IPS-15b (cell line): ENCODE results near the gene NT5DC4.

Source experiments
- H3K27me3 ChIP-seq: one replicate; pipeline ENCODE4 v1.6.1; 2013; ENCODE audit warnings: low read length; ENCODE audit not compliant: control insufficient read depth, insufficient read depth
- H3K36me3 ChIP-seq: one replicate; pipeline ENCODE4 v1.6.1; 2013; ENCODE audit warnings: low read length; ENCODE audit not compliant: control insufficient read depth, insufficient read depth
- H3K4me1 ChIP-seq: one replicate; pipeline ENCODE4 v1.6.1; 2013; ENCODE audit warnings: mild to moderate bottlenecking, low read length; ENCODE audit not compliant: control insufficient read depth, insufficient read depth
- H3K4me3 ChIP-seq: one replicate; pipeline ENCODE4 v1.5.1; 2013; ENCODE audit warnings: low read depth, low read length
- H3K9ac ChIP-seq: one replicate; pipeline ENCODE4 v1.6.1; 2013; ENCODE audit warnings: low read depth, mild to moderate bottlenecking, low read length
- H3K9me3 ChIP-seq: one replicate; pipeline ENCODE4 v1.6.1; 2013; ENCODE audit warnings: mild to moderate bottlenecking, low read length; ENCODE audit not compliant: control insufficient read depth, insufficient read depth

The NT5DC4 gene

DNA sequence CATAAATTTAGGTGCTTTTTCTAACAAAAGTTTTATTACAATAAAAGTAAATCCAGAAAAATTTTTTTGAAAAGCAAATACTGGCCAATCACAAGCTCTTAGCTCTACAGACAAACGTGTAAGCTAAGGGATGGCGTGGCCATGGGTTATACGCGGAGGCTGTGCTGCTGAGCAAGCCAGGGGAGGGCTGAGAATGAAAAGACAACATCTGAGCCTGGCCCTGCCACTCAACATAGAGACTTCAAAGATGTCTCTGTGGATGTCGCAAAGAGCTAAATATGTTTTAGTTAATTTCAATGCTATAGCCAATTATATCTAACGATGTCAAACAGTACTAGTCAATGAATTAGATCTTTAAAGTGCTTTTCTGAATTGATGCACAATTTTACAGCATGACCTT, 33.3 kb upstream of the NT5DC4 start:
- Histone ChIP-seq H3K27me3 (no peaks in the 10 kb centered on the region), H3K4me1 (no peaks in the 10 kb centered on the region)

DNA sequence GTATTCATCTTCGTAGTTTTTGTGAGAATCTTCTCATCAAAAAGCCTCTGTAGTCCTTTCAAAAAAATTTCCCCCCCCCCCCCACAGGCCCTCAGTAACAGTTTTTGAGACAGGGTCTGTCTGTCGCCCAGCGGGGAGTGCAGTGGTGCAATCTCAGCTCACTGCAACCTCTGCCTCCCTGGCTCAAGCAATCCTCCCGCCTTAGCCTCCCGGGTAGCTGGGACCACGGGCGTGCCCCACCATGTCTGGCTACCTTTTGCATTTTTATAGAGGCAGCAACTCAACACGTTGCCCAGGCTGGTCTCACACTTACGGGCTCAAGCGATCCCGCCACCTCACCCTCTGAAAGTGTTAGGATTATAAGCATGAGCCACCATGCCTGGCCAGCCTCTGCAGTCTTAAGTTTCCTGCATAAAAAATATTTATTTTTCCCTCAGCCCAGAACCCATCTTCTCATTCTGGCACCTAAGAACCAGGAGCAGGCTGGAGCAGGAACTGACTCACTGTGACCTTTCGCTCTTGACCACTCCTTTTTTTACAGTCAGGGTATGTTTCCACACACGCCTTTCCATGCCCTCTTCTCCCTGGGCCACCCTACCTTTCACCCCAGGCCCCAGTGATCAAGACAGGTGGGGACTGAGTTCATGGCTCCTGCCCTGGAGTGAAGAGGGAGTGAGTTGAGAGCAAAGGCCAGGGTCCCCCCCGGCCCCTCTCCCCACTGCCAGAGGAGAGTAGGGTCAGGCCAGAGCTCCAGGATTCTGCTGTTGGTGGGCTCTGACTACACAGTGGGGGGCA, 32.5 kb upstream of the NT5DC4 start:
- no peaks in the 10 kb centered on the region for H3K36me3 ChIP-seq
- no peaks in the 10 kb centered on the region for H3K27me3 ChIP-seq
- H3K4me3 ChIP-seq, result no peak overlapping the region
- H3K4me1 ChIP-seq, result no peaks in the 10 kb centered on the region
- H3K9me3 ChIP-seq, result no peaks in the 10 kb centered on the region
- H3K9ac ChIP-seq, result no peak overlapping the region

More for the DNA sequence above, 33.3 kb upstream of the NT5DC4 start:
- Histone ChIP-seq H3K9me3 (no peaks in the 10 kb centered on the region), H3K4me3 (no peak overlapping the region), H3K36me3 (no peaks in the 10 kb centered on the region), H3K9ac (no peak overlapping the region)

DNA sequence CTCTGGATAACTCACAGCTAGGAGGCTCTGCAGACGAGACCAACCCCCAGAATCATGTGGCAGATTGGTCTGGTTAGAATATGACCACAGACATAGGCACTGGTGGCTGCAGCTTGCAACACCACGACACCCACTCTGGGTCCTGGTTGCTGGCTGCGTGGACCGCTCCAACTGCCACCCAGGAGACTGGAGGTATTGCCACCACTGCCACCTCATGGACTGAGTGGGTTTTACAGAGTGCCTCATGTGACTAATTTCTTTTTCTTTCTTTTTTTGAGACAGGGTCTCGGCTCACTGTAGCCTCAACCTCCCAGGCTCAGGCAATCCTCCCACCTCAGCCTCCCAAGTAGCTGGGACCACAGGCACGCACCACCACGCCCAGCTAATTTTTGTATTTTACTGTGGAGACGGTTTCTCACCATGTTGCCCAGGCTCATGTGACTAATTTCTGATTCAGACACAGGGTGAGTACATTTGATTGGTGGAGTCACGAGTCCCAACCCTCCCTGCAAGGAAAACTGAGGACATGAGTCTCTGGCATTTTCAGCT, 29.9 kb upstream of the NT5DC4 start:
- Histone ChIP-seq H3K36me3 (no peaks in the 10 kb centered on the region), H3K9ac (no peak overlapping the region), H3K4me3 (no peak overlapping the region)

DNA sequence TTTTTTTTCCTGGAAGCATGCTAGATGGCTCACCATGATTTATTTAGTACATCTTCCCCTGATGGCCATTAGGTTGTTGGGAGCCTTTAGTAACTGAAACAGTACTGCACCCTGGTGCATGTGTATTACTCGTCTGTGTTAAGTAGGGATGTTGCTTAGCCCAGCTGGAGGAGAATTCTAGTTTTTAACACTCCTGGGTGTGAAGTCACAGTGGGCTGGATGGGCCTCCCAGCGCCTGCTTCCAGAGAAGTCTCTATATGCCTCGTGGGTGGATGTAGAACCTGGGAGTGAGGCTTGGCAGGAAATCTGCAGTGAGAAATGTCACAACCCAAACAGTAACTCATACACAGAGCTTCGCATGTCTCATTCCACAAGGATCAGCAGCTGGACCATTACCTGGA, 28.9 kb upstream of the NT5DC4 start:
- H3K4me3 ChIP-seq, result no peak overlapping the region
- H3K9ac ChIP-seq, result no peak overlapping the region
- no peaks in the 10 kb centered on the region for H3K4me1 ChIP-seq
- H3K36me3 ChIP-seq, result no peaks in the 10 kb centered on the region
- H3K27me3 ChIP-seq, result no peaks in the 10 kb centered on the region
- H3K9me3 ChIP-seq, result no peaks in the 10 kb centered on the region

More for the DNA sequence above, 29.9 kb upstream of the NT5DC4 start:
- Histone ChIP-seq H3K9me3 (no peaks in the 10 kb centered on the region), H3K27me3 (no peaks in the 10 kb centered on the region), H3K4me1 (no peaks in the 10 kb centered on the region)

DNA sequence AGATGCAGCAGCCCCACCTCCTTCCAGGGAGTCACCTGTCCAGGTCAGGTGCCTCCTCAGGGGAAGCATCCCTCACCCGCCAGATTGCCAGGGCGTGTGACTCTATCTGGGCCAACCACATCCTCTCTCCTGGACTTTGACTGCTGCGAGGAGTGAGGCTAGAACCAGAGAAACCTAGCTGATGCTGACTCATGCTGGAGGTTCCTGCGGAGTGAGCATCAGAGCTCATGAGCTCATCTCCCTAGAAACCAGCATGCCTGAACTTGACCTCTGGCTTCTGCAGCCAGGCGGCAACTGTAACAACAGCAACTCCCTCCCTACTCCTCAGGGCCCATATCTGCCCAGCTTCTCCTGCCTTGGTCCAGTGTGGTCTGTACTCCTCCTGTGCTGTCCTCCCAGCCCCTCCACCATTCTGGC, 28.3 kb upstream of the NT5DC4 start:
- Histone ChIP-seq H3K9ac (no peak overlapping the region), H3K27me3 (no peaks in the 10 kb centered on the region), H3K4me3 (no peak overlapping the region), H3K36me3 (no peaks in the 10 kb centered on the region), H3K4me1 (no peaks in the 10 kb centered on the region), H3K9me3 (no peaks in the 10 kb centered on the region)

DNA sequence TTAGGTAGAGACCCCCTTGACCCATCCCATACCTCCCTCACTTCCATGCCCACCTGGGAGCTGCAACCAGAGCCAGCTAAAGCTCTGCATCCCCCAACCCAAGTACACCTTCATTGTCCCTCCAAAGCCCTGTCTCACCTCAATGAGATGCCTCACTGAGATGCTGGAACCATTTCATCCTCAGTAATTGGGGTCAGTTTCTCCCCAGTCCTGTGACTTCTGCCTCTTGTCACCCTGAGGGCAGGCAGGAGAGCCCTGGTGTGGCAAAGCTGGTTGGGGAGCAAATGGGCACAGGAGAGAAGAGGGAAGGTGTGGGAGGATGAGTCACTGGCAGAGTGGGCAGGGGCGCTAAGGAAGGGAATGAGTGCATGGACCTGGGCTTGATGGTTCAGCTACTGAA, 27.9 kb upstream of the NT5DC4 start:
- Histone ChIP-seq H3K36me3 (no peaks in the 10 kb centered on the region), H3K4me1 (no peaks in the 10 kb centered on the region), H3K9me3 (no peaks in the 10 kb centered on the region), H3K4me3 (no peak overlapping the region), H3K9ac (no peak overlapping the region), H3K27me3 (no peaks in the 10 kb centered on the region)

DNA sequence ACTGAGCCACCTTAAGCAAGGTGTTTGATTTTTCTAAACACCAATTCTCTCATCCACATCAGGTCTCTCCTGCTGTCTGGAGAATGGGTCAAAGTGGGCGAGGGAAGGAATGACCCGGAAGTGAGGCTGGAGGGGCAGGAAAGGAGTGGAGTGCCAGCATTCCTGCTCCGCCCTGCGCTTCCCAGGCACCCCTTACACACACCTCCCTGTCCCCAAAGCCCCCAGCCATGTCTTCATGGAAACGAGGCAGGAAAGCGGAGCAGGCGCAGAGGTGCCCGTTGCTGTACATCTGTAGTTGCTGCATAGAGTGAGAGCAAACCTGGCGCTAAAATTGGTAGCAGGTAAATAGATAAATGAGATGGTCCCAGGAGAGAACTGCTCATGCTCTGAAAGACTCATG, 27.2 kb upstream of the NT5DC4 start:
- H3K9ac ChIP-seq, result no peak overlapping the region
- H3K27me3 ChIP-seq, result no peaks in the 10 kb centered on the region
- no peaks in the 10 kb centered on the region for H3K4me1 ChIP-seq

DNA sequence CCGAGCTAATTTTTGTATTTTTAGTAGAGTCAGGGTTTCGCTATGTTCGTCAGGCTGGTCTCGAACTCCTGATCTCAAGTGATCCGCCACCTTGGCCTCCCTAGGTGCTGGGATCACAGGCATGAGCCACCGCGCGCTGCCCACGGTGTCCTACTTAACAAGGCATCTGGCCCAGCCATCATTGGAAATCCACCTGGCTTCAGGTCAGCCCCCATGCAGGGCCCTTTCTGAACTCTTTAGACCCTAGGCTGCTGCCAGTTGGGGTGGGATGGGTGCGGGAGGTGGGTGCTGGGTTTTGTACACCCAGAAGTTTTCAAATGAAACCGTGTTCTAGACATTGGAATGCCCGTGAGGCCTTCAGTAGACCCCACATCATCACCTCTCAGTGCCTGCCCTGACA, 26.6 kb upstream of the NT5DC4 start:
- Histone ChIP-seq H3K4me3 (no peak overlapping the region), H3K9me3 (no peaks in the 10 kb centered on the region), H3K9ac (no peak overlapping the region), H3K27me3 (no peaks in the 10 kb centered on the region), H3K4me1 (no peaks in the 10 kb centered on the region), H3K36me3 (no peaks in the 10 kb centered on the region)

More for the DNA sequence above, 27.2 kb upstream of the NT5DC4 start:
- Histone ChIP-seq H3K9me3 (no peaks in the 10 kb centered on the region), H3K4me3 (no peak overlapping the region), H3K36me3 (no peaks in the 10 kb centered on the region)

DNA sequence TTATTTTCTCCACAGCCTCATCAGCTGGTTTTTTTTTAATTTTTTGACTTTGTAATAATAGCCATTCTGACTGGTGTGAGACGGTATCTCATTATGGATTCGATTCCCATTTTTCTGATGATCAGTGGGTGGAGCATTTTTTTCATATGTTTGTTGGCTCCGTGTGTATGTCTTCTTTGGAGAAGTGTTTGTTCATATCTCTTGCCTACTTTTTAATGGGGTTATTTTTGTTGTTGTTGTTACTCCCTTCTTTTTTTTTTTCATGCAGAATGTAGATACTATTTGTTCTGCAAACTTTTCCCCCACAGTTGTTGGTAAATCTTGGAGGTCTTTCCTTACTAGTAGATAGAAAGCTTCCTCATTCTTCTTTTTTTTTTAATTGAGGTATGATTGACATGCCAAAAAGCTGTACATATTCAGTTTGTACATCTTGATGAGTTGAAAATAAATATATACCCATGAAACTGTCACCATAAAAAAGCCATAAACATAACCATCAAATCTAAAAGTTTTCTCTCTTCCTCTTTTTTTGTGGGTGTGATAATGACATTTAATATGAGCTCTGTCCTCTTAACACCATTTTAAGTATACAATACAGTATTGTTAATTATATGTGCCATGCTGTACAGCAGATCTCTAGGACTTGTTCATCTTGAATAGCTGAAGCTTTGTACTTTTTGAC, 21.8 kb upstream of the NT5DC4 start:
- no peak overlapping the region for H3K9ac ChIP-seq

DNA sequence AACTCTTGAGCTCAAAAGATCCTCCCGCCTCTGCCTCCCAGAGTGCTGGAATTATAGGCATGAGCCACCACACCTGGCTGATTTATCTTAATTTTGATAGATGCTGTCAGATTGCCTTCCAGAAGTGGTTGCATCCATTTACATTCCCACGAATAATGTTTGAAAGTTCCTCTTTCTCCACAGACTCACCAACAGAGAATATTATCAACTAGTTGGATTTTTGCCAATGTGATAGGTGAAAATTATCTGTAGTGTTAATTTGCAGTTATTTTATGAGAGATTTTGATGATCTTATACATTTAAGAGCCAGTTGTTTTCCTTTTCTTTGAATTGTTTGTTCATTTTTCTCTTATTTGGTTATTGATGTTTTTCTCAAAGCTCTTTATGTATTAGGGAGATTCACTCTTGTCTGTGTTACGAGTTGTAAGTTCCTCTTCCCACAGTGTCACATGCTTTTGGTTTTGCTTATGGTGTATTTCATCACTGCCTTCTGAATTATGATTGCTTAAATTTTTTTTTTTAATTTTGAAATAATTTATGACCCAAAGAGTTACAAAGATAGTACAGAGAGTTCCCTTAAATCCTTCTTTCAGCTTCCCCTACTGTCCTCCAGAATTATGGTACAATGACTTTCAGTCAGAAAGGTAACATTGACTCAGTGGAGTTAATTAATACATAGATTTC, 20.7 kb upstream of the NT5DC4 start:
- Histone ChIP-seq H3K9ac (no peak overlapping the region), H3K36me3 (no peaks in the 10 kb centered on the region), H3K4me1 (no peaks in the 10 kb centered on the region), H3K9me3 (no peaks in the 10 kb centered on the region), H3K4me3 (no peak overlapping the region), H3K27me3 (no peaks in the 10 kb centered on the region)

More for the DNA sequence above, 21.8 kb upstream of the NT5DC4 start:
- Histone ChIP-seq H3K36me3 (no peaks in the 10 kb centered on the region), H3K27me3 (no peaks in the 10 kb centered on the region), H3K4me1 (no peaks in the 10 kb centered on the region), H3K9me3 (no peaks in the 10 kb centered on the region), H3K4me3 (no peak overlapping the region)

GRCh38 chr2:112701052-112701451, 19.8 kb upstream of the NT5DC4 start:
- Histone ChIP-seq H3K9me3 (no peaks in the 10 kb centered on the region), H3K4me1 (no peaks in the 10 kb centered on the region), H3K27me3 (no peaks in the 10 kb centered on the region), H3K9ac (no peak overlapping the region), H3K4me3 (no peak overlapping the region), H3K36me3 (no peaks in the 10 kb centered on the region)
